RWPE2 (cell line): Measurements from ENCODE around the gene FOLH1.
"Not testable (repeated sequence)": the region's sequence is repeated elsewhere in the genome, so short reads cannot be mapped to it uniquely, and the experiment has no call there.

ENCODE experiments used
- ATAC-seq: fragments of 200-7000 bp; cut with Tn5 transposase; 3 replicates; pipeline ENCODE4 v1.9.1; 2021; ENCODE audit warnings: low read depth
- DNase-seq: peaks from one replicate; pipeline ENCODE4 v3.0.0-alpha.2; 2020; ENCODE audit warnings: low spot score
- H3K27ac ChIP-seq: fragments of 450-650 bp; 2 replicates; pipeline ENCODE4 v1.5.1; 2017; ENCODE audit warnings: mild to moderate bottlenecking; ENCODE audit not compliant: poor library complexity, severe bottlenecking
- H3K27me3 ChIP-seq: fragments of 250-450 bp; sonication (Bioruptor Pico); 2 replicates; pipeline ENCODE4 v1.5.1; 2021; ENCODE audit warnings: mild to moderate bottlenecking, moderate library complexity; ENCODE audit not compliant: insufficient read depth, poor library complexity, severe bottlenecking
- H3K36me3 ChIP-seq: fragments of 250-450 bp; sonication (Bioruptor Pico); 2 replicates; pipeline ENCODE4 v1.5.1; 2020; ENCODE audit warnings: low read depth, mild to moderate bottlenecking, moderate library complexity
- H3K4me1 ChIP-seq: fragments of 250-450 bp; sonication (Bioruptor Pico); 2 replicates; pipeline ENCODE4 v1.5.1; 2021; ENCODE audit warnings: mild to moderate bottlenecking, moderate library complexity; ENCODE audit not compliant: insufficient read depth, poor library complexity, severe bottlenecking
- H3K4me3 ChIP-seq: fragments of 250-450 bp; sonication (Bioruptor Pico); 2 replicates; pipeline ENCODE4 v1.5.1; 2021; ENCODE audit warnings: mild to moderate bottlenecking, moderate library complexity; ENCODE audit not compliant: severe bottlenecking
- H3K9me3 ChIP-seq: fragments of 250-450 bp; sonication (Bioruptor Pico); 2 replicates; pipeline ENCODE4 v1.5.1; 2021; ENCODE audit warnings: mild to moderate bottlenecking, moderate library complexity; ENCODE audit not compliant: severe bottlenecking
- CTCF ChIP-seq: fragments of 450-650 bp; IDR thresholded peaks from one replicate; pipeline ENCODE4 v1.5.1; 2017; ENCODE audit warnings: mild to moderate bottlenecking, moderate library complexity; ENCODE audit not compliant: poor library complexity, severe bottlenecking

The FOLH1 gene

GRCh38 chr11:49151211-49151610 lies 57.2 kb downstream of the FOLH1 start:
- Histone ChIP-seq H3K9me3 (no peaks in the 10 kb centered on the region), H3K27me3 (no peaks in the 10 kb centered on the region), H3K27ac (no peak overlapping the region), H3K4me1 (no peaks in the 10 kb centered on the region), H3K36me3 (no peaks in the 10 kb centered on the region), H3K4me3 (no peak overlapping the region)
- ATAC-seq: no peak
- TF ChIP-seq CTCF: no peak
- no peak for DNase-seq

- not testable (repeated sequence) for H3K4me1 ChIP-seq, H3K36me3 ChIP-seq, ATAC-seq, H3K9me3 ChIP-seq, H3K27me3 ChIP-seq, H3K27ac ChIP-seq, H3K4me3 ChIP-seq
- peak; percentile 19 for DNase-seq
Measured at GRCh38 chr11:49102356-49102755, 106.0 kb downstream of the FOLH1 start.
